MV-4-11 (cell line): Measurements from ENCODE around the gene GREM2.

ENCODE experiments used
- DNase-seq: peaks from one replicate; lab custom pipeline; 2025; lab: John Stamatoyannopoulos, UW

GREM2 gene

DNA sequence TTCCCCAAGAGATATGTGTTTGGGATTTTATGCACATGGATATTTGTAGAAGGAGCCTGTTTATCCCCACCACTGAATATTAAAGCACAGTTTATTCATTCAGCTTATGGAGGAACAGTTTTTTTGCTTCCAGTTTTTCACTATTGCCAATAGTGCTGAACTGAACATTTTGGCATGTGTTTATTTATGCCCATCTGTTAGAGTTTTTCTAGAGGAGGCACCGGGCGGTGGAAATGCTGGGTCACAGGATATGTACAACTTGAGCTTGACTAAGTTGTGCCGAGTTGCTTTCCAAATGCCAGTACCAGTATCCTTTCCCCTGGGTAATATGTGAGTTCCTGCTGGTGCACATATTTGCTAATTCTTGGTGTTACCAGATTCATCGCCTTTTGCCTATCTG lies 111.3 kb downstream of the GREM2 start:
- DNase-seq: no peak

DNA sequence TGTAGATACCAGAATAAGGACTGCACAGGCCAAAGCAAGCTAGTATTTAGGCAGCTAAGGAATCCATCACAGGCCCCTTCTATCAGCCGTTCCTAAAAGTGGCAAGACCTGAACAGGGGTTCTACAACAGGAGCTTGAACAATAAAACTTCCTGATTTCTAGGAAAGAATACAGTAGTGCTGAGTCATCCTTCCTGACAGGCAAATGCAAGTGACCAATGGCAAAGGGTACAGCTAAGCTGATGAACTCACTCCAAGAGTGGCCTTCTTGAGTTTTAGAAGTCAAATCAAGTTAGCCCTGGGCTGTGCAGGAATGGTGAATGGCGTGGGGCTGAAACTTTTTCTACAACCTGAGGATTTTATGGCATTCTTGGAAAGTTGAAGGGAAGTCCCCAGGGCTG lies 112.9 kb downstream of the GREM2 start:
- peak; percentile 60 for DNase-seq

DNA sequence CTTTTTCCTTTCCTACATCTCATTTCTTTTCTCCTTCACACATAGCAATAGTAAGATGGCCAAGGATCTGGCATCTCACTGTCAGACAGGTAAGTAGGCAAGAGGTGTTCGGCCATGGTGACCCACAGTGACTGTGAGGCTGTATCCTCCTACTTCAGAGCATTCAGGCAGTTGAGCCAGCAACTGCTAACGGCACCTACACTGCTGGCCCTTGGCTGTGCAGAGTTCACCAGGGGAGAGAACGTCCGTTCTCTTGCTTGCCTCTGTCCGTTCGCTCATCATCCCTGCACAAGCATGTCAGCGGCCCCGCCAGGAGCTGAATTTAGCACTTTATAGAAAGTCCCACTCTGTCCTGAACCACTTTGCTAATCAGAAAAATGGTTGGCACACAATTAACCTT lies 113.6 kb downstream of the GREM2 start:
- DNase-seq: no peak

GRCh38 chr1:240497908-240498307 lies 114.0 kb downstream of the GREM2 start:
- DNase-seq: no peak

GRCh38 chr1:240496941-240497340 lies 115.0 kb downstream of the GREM2 start:
- DNase-seq: no peak

GRCh38 chr1:240496356-240496755 lies 115.6 kb downstream of the GREM2 start:
- DNase-seq: no peak

DNA sequence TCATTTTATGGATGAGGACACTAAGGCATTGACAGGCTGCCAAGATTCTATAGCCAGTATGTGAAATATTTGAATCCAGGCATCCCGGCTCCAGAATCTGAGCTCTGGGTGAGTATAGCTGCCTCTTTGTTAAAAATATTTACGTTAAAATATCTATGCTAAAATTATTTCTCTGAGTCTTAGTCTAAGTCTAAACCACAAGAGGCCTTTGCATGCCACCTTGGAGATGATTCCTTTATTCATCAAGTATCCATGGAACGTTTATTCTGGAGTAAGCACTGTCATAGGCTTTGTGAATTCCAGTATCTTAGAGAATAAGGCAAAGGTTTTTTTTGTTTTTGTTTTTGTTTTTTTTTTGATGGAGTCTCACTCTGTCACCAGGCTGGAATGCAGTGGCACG lies 116.4 kb downstream of the GREM2 start:
- no peak for DNase-seq

DNA sequence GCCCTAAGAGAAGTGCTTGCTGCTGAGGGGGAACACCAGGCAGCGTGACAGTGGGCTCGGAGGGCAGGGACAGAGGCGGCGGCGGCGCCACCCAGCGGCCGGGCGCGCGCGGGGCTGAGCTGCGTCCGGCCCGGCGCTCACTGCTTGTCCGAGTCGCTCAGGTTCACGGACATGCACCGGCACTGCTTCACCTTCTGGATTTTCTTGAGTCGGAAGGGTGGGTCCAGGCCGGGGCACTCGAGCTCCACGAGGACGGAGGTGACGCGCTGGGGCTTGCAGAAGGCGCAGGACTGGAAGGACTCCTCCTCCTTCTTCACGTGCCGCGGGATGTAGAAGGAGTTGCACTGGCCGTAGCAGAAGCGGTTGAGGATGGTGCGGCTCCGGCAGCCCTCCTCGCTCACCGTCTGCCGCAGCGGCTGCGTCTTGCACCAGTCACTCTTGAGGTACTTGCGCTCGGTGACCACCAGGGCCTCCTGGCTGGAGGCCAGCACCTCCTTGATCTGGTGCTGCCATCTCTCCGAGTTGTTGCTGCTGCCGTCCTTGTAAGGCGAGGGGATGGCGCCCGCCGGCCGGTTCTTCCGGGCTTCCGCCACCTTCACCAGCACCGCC lies 119.0 kb downstream of the GREM2 start:
- no peak for DNase-seq

DNA sequence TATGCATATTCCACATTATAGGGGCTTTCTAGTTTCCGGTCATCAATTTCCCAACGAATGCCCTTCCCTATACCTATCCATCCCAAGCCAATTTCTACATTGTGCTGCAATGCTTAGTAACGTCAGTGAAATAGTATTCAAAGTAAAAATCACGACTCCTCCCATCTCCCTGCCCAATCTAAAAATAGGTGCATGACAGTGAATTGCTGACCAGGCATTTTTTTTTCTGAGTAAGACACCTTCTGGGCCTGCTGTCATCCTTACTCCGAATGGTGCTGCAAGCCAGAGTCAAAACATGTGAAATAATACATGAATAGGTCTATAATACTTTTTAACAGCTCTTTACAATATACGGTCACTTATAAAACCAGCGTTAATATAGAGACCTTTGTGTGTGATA lies 120.2 kb downstream of the GREM2 start:
- no peak for DNase-seq

GRCh38 chr1:240491156-240491555 lies 120.8 kb downstream of the GREM2 start:
- no peak for DNase-seq

DNA sequence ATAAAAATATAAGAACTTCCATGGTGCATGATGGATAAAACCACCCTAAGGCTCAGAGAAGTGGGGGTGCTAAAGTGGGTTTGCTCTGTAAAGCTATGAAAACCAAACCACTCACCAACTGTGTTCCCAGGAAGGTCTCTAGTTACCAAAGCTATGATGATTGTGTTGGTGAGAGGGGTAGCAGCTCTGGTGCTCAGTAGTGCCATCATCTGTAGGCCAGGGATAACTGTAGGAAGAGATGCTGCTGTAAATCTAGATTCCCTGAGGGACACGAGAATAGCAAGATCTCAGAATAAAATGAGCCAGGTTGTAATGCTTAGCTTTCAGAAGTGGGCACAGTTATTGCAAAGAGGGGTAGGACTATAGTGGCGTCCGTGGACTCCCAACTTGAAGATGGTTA lies 124.5 kb downstream of the GREM2 start:
- DNase-seq: no peak

- no peak for DNase-seq
Measured at GRCh38 chr1:240486611-240487010, 125.3 kb downstream of the GREM2 start.

DNA sequence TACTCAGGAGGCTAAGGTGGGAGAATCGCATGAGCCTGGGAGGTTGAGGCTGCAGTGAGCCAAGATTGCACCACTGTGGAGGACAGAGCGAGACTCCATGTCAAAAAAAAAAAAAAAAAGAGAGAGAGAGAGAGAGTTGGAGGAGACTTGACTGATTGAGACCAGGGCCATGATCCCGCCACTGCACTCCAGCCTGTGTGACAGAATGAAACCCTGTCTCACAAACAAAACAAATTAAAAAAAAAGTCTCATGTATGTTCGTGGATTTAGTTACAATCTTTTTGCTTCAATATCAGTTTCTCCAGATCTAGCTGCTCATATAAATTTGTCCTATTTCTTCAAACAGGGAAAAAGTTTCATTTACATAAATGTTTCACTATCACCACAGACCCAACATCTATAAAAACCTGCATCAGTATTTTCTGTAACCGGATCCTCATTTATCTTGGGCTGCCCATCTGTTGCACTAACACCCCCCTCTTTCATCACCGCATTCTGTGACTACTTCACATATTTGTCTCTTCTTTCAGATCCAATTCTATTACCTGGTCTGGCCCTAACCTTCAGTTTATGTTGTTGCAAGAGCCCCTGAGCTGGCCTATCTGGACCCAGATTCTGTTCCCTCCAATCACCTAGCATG lies 127.0 kb downstream of the GREM2 start:
- DNase-seq: no peak

GRCh38 chr1:240478536-240478935 lies 133.4 kb downstream of the GREM2 start:
- no peak for DNase-seq

DNA sequence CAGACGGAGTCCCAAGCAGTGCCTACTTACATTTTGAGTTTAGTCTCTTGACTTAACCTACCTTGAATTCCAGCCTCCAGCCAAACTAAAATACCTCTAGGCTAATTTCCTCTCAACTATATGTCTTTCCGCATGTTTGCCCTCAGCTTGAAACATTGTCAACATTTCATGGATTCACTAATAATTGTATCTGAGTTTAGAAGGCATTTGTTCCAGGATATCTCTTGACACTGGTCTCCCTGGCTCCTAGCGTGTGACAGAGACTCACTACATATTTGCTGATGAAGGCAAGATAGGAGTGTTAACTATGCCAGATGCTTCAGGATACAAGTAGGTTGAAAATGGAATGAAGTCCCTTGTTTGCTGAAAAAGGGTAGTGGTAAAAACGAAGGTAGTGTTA lies 136.1 kb downstream of the GREM2 start:
- no peak for DNase-seq

DNA sequence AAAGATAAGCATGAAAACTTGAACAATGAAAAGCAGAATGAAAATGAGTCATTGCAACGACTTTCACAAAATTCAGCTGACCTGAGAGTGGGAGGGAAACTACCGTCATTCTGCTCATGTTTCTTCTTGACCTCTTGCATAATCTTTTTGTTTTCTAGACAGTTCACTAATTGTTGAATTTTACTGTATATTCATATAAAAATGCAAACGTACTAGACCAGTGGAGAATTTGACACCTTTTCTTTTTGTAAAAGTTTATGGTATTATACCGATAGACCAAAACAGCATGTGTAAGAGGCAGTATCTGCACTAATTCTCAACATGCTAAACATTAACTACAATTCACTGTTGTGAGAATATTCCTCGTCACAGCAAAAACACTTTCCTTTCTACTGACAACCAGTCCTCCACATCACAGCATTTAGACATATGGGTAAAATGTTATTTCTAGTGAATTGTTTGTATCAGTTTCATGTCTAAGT lies 137.8 kb downstream of the GREM2 start:
- DNase-seq: peak; percentile 41

- no peak for DNase-seq
Measured at GRCh38 chr1:240468656-240469055, 143.3 kb downstream of the GREM2 start.

DNA sequence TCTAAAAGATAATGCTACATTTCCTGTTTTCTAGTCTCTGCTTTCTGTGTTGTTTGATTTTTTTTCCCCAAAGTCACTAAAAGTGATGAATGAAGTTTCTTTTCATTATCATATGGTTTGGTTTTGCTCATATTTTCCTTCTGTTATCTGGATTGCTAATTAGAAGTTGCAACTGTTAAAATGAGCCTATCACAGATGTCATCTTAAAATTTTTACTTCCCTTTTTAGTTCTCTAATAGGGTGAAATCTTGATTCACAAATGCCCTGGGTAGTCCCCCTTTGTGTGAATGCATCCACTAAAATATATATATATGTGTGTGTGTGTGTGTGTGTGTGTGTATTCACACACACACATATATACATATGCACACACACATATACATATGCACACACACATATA lies 144.1 kb downstream of the GREM2 start:
- DNase-seq: no peak

- no peak for DNase-seq
Measured at GRCh38 chr1:240466509-240466908, 145.4 kb downstream of the GREM2 start.

- DNase-seq: no peak
Measured at GRCh38 chr1:240465531-240465940, 146.4 kb downstream of the GREM2 start.

GRCh38 chr1:240464099-240464498 lies 147.9 kb downstream of the GREM2 start:
- no peak for DNase-seq

DNA sequence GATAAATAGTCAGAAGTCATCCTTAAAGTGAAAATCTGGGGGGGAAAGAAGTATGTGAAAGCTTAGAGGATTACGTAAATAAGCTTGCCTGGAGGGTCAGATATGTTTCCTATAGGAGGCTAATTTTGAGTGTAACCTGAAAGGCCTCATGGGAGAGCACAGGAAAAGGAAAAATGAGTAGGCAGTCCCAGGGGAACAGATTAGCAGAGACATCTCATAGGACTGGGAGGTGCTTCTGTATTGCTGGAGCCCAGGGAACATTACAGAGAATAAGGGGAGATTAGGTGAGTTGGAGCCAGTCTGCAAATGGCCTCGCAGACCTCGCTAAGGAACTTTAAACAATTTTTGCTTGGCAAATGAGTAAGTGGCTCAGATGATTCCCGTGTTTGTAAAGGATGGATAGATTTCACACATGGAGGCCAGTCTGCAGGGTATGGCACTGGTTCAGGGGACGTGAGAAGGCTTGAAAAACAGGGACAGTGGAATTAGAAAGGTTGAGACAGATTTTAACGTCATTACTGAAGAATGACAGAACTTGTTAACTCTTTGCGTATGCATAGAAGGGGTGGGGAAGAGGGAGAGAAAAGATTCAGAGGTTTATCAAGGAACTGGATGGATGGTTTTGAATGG lies 149.1 kb downstream of the GREM2 start:
- DNase-seq: no peak

GRCh38 chr1:240462277-240462676 lies 149.7 kb downstream of the GREM2 start:
- no peak for DNase-seq

- DNase-seq: no peak
Measured at GRCh38 chr1:240457203-240457602, 154.8 kb downstream of the GREM2 start.
